HG03045 (cell line): Measurements from ENCODE around the gene ARHGAP23.
"Not testable (repeated sequence)": the region's sequence is repeated elsewhere in the genome, so short reads cannot be mapped to it uniquely, and the experiment has no call there.

Experiments
- ATAC-seq: cut with Tn5 transposase; IDR thresholded peaks from one replicate; pipeline ENCODE4 v1.9.1; 2021; ENCODE audit warnings: mild to moderate bottlenecking, moderate library complexity; ENCODE audit not compliant: unreplicated experiment

The ARHGAP23 gene

DNA sequence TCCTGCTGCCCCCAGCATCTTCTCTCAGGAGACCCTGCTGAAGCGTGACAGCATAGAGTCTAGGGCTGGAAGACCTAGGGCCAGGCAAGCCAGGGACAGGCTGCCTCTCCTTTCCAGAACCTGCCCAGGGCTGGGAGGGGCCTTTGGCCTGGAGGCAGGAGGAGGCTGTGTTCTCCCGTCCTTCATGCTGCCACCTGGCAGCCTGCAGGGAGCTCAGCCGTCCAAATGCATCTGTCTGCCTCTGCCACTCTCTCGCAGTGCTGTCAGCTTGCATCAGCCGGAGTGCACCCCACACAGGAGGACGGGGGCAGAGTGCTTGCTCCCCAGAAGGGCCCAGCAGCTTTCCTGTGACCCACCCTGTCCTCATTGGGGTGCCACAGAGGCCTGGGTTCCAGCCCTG, 31.3 kb downstream of the ARHGAP23 start:
- no peak for ATAC-seq

DNA sequence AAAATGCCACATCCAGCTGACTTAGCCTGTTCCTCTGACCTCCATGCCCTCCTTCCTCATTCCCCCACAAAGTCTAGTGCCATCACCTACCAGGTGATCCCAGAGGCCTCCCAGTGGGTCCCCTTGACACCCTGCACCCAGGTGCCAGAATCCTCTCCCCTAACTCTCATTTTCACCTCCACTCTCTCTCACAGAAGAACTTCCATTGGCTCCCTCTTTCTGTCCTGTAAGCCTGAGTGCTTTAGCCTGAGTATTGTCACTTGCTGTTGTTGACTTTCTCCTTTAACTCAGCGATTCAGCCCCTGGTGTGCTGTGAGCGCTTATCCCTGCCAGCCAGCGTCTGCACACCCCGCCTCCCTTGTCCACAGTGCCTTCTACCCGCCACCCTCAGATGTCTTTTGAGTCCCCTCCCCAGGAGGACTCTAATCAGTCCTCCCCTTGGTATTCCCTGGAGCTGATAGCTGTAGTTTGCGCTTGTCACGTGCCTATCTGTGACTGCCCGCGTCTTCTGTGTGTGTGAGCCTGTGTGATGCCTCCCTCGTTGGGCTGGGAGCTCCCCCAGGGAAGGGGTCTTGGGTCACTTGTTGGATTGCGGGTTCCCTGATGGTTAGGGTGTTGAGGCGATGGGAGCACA, 31.9 kb downstream of the ARHGAP23 start:
- ATAC-seq: no peak

DNA sequence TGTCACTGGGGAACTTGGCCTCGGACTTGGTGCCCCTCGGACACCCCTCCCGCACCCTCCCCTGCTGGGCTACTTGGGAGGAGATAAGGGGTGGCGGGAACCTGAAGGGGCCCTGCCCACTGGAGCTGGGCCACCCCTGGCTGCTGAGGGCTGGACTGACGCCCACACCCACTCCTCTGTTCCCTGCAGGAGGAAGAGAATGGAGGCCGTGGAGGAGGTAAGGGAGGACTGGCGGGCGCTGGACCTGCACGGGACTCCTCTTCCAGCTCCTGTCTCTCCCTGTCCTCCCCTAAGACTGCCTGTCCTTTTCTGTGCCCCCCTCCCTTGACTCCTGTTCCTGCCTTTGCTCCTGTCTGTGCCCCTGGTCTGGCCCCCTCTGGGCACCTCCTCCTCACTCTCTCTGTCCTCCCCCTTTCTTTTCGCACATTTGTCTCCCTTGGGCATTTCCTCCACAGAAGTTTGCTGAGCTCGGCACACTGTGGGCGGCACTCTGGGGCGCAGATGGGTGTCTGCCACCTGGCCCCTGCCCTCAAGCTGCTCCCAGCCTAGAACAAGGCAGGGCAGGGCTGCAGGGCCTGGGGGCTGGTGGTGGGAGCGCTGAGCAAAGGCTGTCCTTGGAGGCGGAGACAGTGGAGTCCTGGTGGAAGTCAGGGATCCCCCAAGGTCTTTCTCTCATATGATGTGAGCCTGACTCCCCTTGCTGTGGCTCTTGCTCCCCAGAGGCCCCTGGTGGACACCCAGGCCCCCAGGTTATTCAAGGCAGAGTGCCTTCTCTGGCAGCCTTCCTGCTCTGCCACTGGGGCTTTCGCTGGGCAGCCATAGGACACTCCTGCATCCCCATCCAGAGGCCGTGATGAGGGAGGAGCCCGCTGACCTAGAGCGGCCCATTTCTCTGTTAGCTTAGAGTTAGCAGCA, 32.7 kb downstream of the ARHGAP23 start:
- no peak for ATAC-seq

GRCh38 chr17:38461683-38462082, 33.4 kb downstream of the ARHGAP23 start:
- no peak for ATAC-seq

- no peak for ATAC-seq
Measured at GRCh38 chr17:38463451-38463858, 35.2 kb downstream of the ARHGAP23 start.

GRCh38 chr17:38464251-38464722, 36.0 kb downstream of the ARHGAP23 start:
- no peak for ATAC-seq

- ATAC-seq: no peak
Measured at GRCh38 chr17:38464723-38465390, 36.6 kb downstream of the ARHGAP23 start.

DNA sequence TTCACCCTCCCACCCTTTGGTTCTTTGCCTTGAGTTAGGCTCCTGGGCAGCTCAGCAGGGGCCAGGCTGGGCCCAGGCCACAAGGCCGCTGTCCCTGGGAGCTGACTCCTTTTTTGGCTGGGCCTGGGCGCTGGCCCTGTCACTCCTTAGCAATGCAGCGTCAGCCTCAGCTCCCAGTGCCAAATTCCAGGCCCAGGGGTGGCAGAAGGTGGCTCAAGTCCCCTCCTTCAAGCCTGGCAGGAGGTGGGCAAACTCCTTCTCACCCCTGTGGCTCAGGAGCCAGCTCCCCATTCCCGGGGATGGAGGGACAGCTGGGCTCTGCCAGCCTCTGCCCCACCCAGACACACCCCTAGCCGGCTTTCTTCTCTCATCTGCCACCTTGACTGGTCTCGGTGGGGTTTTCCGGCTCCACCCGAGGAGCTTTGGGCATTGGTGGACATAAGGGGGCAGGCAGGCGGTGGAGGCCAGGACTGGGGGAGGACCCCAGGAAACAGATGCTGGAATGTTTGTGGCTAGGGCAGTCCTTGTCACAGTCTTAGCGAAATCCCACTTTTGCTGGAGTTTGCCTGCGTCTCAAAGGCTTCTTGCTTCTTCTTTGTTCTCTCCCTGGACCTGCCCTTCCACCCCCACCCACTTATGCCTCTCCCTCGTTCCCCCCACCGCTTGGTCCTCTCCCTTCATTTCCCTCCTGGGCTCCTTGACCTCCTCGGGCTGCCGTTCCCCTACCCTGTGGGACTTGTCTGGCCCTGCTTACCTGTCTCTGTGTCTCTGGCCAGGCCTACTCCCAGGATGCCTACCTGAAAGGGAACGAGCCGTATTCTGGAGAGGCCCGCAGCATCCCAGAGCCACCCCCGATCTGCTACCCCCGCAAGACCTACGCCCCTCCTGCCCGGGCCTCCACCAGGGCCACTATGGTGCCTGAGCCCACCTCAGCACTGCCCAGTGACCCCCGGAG, 37.4 kb downstream of the ARHGAP23 start:
- no peak for ATAC-seq

- no peak for ATAC-seq
Measured at GRCh38 chr17:38466346-38467315, 38.4 kb downstream of the ARHGAP23 start.

- no peak for ATAC-seq
Measured at GRCh38 chr17:38467491-38467890, 39.2 kb downstream of the ARHGAP23 start.

- no peak for ATAC-seq
Measured at GRCh38 chr17:38469875-38470274, 41.6 kb downstream of the ARHGAP23 start.

- ATAC-seq: not testable (repeated sequence)
Measured at GRCh38 chr17:38471253-38471652, 43.0 kb downstream of the ARHGAP23 start.

- not testable (repeated sequence) for ATAC-seq
Measured at GRCh38 chr17:38474666-38475065, 46.4 kb downstream of the ARHGAP23 start.

- no peak for ATAC-seq
Measured at GRCh38 chr17:38476549-38476948, 48.3 kb downstream of the ARHGAP23 start.

DNA sequence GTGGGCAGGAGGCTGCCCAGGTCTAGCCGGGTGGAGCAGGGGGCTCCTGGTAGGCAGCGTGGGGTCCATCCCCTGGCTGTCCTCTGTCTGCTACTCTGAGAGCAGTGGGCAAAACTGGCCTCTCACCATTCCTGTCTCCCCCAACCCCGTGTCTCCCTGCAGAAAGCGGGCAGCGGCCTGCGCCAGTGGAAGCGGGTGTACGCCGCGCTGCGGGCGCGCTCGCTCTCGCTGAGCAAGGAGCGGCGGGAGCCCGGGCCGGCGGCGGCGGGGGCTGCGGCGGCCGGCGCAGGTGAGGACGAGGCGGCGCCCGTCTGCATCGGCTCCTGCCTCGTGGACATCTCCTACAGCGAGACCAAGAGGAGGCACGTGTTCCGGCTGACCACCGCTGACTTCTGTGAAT, 49.2 kb downstream of the ARHGAP23 start:
- ATAC-seq: not testable (repeated sequence)

GRCh38 chr17:38477951-38478350, 49.7 kb downstream of the ARHGAP23 start:
- ATAC-seq: not testable (repeated sequence)

- ATAC-seq: not testable (repeated sequence)
Measured at GRCh38 chr17:38478667-38479066, 50.4 kb downstream of the ARHGAP23 start.

DNA sequence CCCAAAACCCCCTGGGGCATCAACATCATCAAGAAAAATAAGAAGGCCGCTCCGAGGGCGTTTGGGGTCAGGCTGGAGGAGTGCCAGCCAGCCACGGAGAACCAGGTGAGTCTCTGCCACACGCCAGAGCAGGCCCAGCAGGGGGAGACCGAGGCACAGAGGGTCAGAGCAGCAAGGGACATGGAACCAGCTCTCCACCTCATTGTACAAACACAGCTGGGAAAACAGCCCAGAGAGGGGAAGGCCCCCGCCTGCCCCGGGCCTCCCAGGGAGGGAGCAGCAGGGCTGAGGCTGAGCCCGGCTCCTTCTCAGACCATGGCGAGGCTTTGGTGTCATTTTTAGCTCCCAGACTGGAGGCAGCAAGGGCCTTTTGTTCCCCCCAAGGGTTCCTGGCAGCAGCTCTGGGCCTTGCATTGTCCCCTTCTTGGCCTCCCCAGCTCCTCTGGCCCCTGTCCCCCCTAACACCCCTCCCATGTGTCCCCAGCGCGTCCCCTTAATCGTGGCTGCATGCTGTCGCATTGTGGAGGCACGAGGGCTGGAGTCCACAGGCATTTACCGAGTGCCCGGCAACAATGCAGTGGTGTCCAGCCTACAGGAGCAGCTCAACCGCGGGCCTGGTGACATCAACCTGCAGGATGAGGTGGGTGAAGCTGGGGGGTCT, 53.9 kb downstream of the ARHGAP23 start:
- ATAC-seq: not testable (repeated sequence)

DNA sequence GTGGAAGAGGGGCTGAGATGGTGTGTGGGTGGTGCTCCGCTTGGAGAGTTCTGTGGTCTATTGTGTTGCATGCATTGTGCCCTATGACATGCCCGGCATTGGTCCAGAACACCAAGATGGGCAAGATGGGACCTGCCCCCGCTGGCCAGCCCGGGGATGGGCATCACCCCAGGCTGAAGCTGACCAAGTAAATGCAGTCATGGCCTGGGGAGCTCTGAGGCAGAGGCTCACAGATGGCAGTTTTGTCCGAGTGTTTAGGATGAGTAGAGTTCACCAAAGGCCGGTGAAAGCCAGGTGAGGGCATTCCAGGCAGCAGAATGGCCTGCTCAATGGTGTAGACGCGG, 54.4 kb downstream of the ARHGAP23 start:
- ATAC-seq: not testable (repeated sequence)
